ENCODE results near the gene USP20.
A peak's percentile ranks its signal among the peaks of the same experiment; 100 is the strongest.

The USP20 gene

DNA sequence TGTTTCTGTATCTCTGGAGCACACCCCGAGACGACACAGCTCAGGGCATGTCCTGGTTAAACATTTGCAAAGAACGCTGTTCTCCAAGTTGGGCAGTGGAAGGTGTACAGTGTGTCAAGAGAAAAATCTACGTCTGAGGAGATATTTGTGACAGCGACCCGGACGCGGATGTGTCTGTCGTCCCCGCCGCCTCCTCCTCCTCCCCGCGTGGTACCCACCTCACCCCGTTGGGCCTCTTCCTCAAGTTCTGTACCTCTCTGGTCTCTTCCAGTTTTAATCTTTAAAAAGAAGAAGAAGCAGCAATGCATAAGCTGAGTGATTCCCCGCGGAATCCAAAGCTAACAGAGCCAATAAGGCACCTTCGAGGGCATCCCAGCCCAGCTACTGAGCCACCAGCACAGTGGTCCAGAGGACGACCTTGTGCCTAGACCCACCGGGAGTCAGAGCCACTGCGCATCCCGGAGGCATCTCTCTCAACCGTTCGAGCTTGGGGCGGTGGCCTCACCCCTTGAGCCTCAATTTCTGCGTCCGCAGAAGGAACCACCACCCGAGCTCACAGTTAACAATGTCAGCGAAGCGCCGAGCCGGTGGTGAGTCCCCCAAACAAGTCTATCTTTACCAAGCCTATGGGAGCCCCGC, 650 bp upstream of the USP20 start:
- no peak overlapping the region for H2BK15ac ChIP-seq (replicated peaks; ENCODE audit: low read depth)
- no peak for DNase-seq
- H3K4me1 ChIP-seq (ENCODE audit: control insufficient read depth, low read depth, low read length): no peaks in the 10 kb centered on the region
- H4K8ac ChIP-seq (ENCODE audit: low read depth, low read length): no peak overlapping the region
- H3K18ac ChIP-seq (ENCODE audit: low read length): no peak overlapping the region
- peak overlapping the region; percentile 61 for H3K4me3 ChIP-seq (ENCODE audit: low read length)
- H2BK120ac ChIP-seq (ENCODE audit: low read depth, low read length): no peak overlapping the region
- peak overlapping the region; percentile 75 for H3K4me2 ChIP-seq (ENCODE audit: low read length)
- H3K23ac ChIP-seq (ENCODE audit: low read length): no peak overlapping the region
- peak overlapping the region; percentile 79 for H3K56ac ChIP-seq (ENCODE audit: low read length)
- H2BK5ac ChIP-seq (ENCODE audit: low read length): no peak overlapping the region
- H3K4ac ChIP-seq (ENCODE audit: low read depth, low read length): peak overlapping the region; percentile 6
- H3K36me3 ChIP-seq (ENCODE audit: control insufficient read depth, insufficient read depth, low read length): peaks cover 3% of the 10 kb centered on the region
- peak overlapping the region; percentile 74 for H3K9ac ChIP-seq (ENCODE audit: low read length)
- WGBS (ENCODE audit: extremely low coverage, insufficient coverage, low lambda C conversion rate): no CpG with 5 or more reads among the region's 32 CpGs
- no peak overlapping the region for H3K27ac ChIP-seq (ENCODE audit: low read depth, low read length)
- peaks cover 4% of the 10 kb centered on the region for H3K79me2 ChIP-seq (ENCODE audit: control insufficient read depth, insufficient read depth, low read length)
- H3K27me3 ChIP-seq (ENCODE audit: insufficient read depth, low read length, poor library complexity): no peaks in the 10 kb centered on the region
- H4K5ac ChIP-seq (ENCODE audit: low read length): no peak overlapping the region
- H2AK5ac ChIP-seq (ENCODE audit: low read length): no peak overlapping the region
- peaks cover 5% of the 10 kb centered on the region for H3K79me1 ChIP-seq (ENCODE audit: low read length)

DNA sequence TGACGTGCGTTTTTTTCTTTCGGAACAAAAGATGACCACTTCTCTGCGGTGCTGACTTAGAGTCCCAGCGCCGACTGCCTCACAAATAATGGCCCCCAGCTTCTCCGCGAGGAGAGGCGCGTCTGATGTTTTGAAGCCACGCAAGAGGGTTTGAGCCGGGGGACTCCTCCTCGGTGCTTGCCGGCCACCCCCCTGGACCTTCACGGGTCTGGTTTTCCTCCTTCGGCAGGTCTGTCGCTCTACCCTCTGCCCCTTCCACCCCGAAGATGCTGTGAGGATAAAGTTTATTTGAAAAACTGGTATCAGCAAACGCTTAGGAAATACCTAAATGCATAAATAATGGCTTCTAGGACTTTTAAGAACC, 584 bp downstream of the USP20 start:
- Histone ChIP-seq H4K8ac (ENCODE audit: low read depth, low read length) (no peak overlapping the region), H3K4me2 (ENCODE audit: low read length) (peak overlapping the region; percentile 63), H2BK120ac (ENCODE audit: low read depth, low read length) (no peak overlapping the region), H3K56ac (ENCODE audit: low read length) (peak overlapping the region; percentile 84), H3K27ac (ENCODE audit: low read depth, low read length) (peak overlapping the region; percentile 20), H3K23ac (ENCODE audit: low read length) (peak overlapping the region; percentile 80), H3K27me3 (ENCODE audit: insufficient read depth, low read length, poor library complexity) (no peaks in the 10 kb centered on the region), H2AK5ac (ENCODE audit: low read length) (no peak overlapping the region), H3K9ac (ENCODE audit: low read length) (peak overlapping the region; percentile 80), H3K4me1 (ENCODE audit: control insufficient read depth, low read depth, low read length) (no peaks in the 10 kb centered on the region), H3K18ac (ENCODE audit: low read length) (peak overlapping the region; percentile 95), H2BK5ac (ENCODE audit: low read length) (no peak overlapping the region), H3K4ac (ENCODE audit: low read depth, low read length) (peak overlapping the region; percentile 78), H3K4me3 (ENCODE audit: low read length) (peak overlapping the region; percentile 60), H4K5ac (ENCODE audit: low read length) (no peak overlapping the region), H2BK15ac (replicated peaks; ENCODE audit: low read depth) (no peak overlapping the region), H3K79me1 (ENCODE audit: low read length) (peaks cover 5% of the 10 kb centered on the region), H3K36me3 (ENCODE audit: control insufficient read depth, insufficient read depth, low read length) (peaks cover under 1% of the 10 kb centered on the region), H3K79me2 (ENCODE audit: control insufficient read depth, insufficient read depth, low read length) (peaks cover 4% of the 10 kb centered on the region)
- no CpG with 5 or more reads among the region's 19 CpGs for WGBS (ENCODE audit: extremely low coverage, insufficient coverage, low lambda C conversion rate)
- no peak for DNase-seq

DNA sequence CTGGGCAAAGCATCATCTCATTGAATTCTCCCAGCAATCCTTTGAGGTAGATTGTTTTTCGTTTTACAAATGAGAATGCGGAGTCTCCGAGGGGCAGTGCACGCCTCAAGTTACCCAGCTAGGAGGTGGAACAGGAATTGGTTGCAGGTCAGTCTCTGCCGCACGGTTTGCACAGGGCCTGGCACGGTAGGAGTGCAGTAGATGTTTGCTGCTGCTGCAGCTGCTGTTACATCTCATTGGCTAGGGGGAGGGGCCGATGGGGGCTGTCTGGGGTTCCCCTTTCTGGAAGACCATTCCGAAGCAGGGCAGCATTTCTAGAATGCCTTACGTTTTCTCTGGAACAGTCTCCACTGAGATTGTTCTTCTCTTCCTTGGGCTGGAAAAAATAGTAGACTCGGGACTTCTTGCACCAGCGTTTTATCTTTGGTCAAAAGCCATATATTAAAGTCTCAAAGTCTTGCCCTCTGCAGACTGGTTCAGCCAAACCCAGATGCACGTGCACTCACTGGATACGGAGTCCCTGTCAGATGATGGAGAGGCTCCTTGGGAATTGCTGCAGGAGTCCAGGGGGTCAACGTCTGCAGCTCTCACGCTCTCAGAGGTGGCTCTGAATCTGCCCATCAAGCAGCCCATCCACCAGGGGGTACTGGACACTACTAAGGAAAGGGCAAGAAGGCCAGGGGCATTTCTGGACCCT, 1.2 kb downstream of the USP20 start:
- Histone ChIP-seq H3K27ac (ENCODE audit: low read depth, low read length) (no peak overlapping the region), H3K36me3 (ENCODE audit: control insufficient read depth, insufficient read depth, low read length) (no peaks in the 10 kb centered on the region), H4K8ac (ENCODE audit: low read depth, low read length) (no peak overlapping the region), H3K79me1 (ENCODE audit: low read length) (peaks cover 5% of the 10 kb centered on the region), H3K27me3 (ENCODE audit: insufficient read depth, low read length, poor library complexity) (no peaks in the 10 kb centered on the region), H3K9ac (ENCODE audit: low read length) (peak overlapping the region; percentile 80), H3K79me2 (ENCODE audit: control insufficient read depth, insufficient read depth, low read length) (peaks cover 4% of the 10 kb centered on the region), H2BK120ac (ENCODE audit: low read depth, low read length) (no peak overlapping the region), H4K5ac (ENCODE audit: low read length) (no peak overlapping the region), H3K23ac (ENCODE audit: low read length) (no peak overlapping the region), H3K56ac (ENCODE audit: low read length) (peak overlapping the region; percentile 84), H3K18ac (ENCODE audit: low read length) (no peak overlapping the region), H3K4me2 (ENCODE audit: low read length) (peak overlapping the region; percentile 63), H2AK5ac (ENCODE audit: low read length) (no peak overlapping the region), H2BK5ac (ENCODE audit: low read length) (no peak overlapping the region), H2BK15ac (replicated peaks; ENCODE audit: low read depth) (no peak overlapping the region), H3K4me3 (ENCODE audit: low read length) (no peak overlapping the region), H3K4ac (ENCODE audit: low read depth, low read length) (no peak overlapping the region), H3K4me1 (ENCODE audit: control insufficient read depth, low read depth, low read length) (no peaks in the 10 kb centered on the region)
- DNase-seq: no peak
- WGBS (ENCODE audit: extremely low coverage, insufficient coverage, low lambda C conversion rate): no CpG with 5 or more reads among the region's 16 CpGs

DNA sequence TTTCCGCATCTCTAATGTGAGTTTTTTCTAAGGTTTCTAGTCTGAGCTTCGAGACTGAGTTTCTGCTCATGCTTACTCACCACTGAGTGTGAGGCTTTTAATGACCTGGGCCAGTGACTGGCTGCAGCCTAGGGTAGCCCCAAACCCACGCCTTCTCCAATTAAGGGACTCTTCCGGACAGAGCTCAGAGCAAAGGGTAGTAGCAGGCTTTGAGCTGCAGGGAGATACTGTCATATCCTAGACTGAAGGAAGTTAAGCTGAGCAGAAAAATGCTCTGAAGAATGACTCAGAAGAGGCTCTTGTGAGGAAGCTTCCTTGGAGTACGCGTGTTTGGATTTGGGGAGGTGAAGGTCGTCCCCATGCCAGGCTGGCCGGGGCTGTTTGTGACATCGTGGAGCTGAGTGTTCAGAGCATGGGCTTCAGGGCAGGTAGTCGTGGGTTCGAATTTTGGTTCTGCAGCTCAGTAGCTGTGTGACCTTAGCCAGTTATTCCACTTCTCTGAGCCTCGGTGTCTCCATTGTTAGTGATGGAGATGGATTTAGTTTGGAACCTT, 3.5 kb downstream of the USP20 start:
- no CpG with 5 or more reads among the region's 12 CpGs for WGBS (ENCODE audit: extremely low coverage, insufficient coverage, low lambda C conversion rate)
- H2BK120ac ChIP-seq (ENCODE audit: low read depth, low read length): no peak overlapping the region
- H3K23ac ChIP-seq (ENCODE audit: low read length): no peak overlapping the region
- no peak overlapping the region for H3K4me3 ChIP-seq (ENCODE audit: low read length)
- H3K4me2 ChIP-seq (ENCODE audit: low read length): no peak overlapping the region
- H3K4me1 ChIP-seq (ENCODE audit: control insufficient read depth, low read depth, low read length): no peaks in the 10 kb centered on the region
- no peak overlapping the region for H3K4ac ChIP-seq (ENCODE audit: low read depth, low read length)
- peaks cover 4% of the 10 kb centered on the region for H3K79me1 ChIP-seq (ENCODE audit: low read length)
- no peaks in the 10 kb centered on the region for H3K36me3 ChIP-seq (ENCODE audit: control insufficient read depth, insufficient read depth, low read length)
- no peak overlapping the region for H3K56ac ChIP-seq (ENCODE audit: low read length)
- H3K27me3 ChIP-seq (ENCODE audit: insufficient read depth, low read length, poor library complexity): no peaks in the 10 kb centered on the region
- no peak for DNase-seq
- no peak overlapping the region for H4K5ac ChIP-seq (ENCODE audit: low read length)
- H3K9ac ChIP-seq (ENCODE audit: low read length): no peak overlapping the region
- H3K18ac ChIP-seq (ENCODE audit: low read length): no peak overlapping the region
- no peak overlapping the region for H2BK5ac ChIP-seq (ENCODE audit: low read length)
- H3K79me2 ChIP-seq (ENCODE audit: control insufficient read depth, insufficient read depth, low read length): peaks cover 4% of the 10 kb centered on the region
- H3K27ac ChIP-seq (ENCODE audit: low read depth, low read length): no peak overlapping the region
- no peak overlapping the region for H2AK5ac ChIP-seq (ENCODE audit: low read length)
- H4K8ac ChIP-seq (ENCODE audit: low read depth, low read length): no peak overlapping the region
- no peak overlapping the region for H2BK15ac ChIP-seq (replicated peaks; ENCODE audit: low read depth)

DNA sequence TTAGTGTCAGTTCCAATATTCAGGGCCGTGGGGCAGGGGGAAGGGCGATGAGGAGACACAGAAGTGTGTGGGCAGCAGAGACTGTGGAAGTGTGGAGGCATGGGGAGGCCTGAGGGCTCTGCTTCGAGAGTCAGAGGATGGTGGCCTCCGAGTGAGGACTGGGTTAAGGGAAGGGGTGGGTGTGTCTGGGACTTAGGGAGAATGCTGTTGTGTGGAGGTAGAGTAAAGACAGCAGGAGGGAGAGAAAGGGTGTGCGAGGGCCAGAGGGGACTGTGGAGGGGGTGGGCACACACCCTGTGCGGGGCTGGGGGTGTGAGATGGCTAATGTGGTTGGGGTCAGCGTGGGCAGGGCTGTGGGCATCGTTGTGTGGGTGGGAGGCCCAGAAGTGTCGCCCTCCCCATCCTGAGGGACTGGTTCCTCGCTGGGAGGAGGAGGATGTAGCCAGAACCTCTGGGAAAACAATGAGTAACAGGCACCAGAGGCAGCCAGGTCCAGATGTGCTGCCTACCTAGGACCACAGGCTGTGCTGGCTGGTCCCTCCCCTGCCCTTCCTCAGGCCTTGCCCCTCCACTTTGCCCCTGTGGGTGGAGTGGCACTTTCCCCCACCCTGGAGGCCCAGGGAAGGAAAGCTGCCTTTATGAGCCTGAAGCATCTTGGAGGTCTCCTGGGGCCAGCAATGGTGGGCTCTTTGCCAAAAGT, 4.2 kb downstream of the USP20 start:
- Histone ChIP-seq H3K4me1 (ENCODE audit: control insufficient read depth, low read depth, low read length) (no peaks in the 10 kb centered on the region), H3K23ac (ENCODE audit: low read length) (no peak overlapping the region), H4K5ac (ENCODE audit: low read length) (no peak overlapping the region), H4K8ac (ENCODE audit: low read depth, low read length) (no peak overlapping the region), H3K27ac (ENCODE audit: low read depth, low read length) (no peak overlapping the region), H3K4me3 (ENCODE audit: low read length) (no peak overlapping the region), H3K56ac (ENCODE audit: low read length) (no peak overlapping the region), H2BK5ac (ENCODE audit: low read length) (no peak overlapping the region), H2AK5ac (ENCODE audit: low read length) (no peak overlapping the region), H3K79me2 (ENCODE audit: control insufficient read depth, insufficient read depth, low read length) (peaks cover 2% of the 10 kb centered on the region), H3K18ac (ENCODE audit: low read length) (no peak overlapping the region), H3K79me1 (ENCODE audit: low read length) (peaks cover 2% of the 10 kb centered on the region), H2BK120ac (ENCODE audit: low read depth, low read length) (no peak overlapping the region), H3K27me3 (ENCODE audit: insufficient read depth, low read length, poor library complexity) (no peaks in the 10 kb centered on the region), H2BK15ac (replicated peaks; ENCODE audit: low read depth) (no peak overlapping the region), H3K36me3 (ENCODE audit: control insufficient read depth, insufficient read depth, low read length) (no peaks in the 10 kb centered on the region), H3K4me2 (ENCODE audit: low read length) (no peak overlapping the region), H3K9ac (ENCODE audit: low read length) (no peak overlapping the region), H3K4ac (ENCODE audit: low read depth, low read length) (no peak overlapping the region)
- no CpG with 5 or more reads among the region's 10 CpGs for WGBS (ENCODE audit: extremely low coverage, insufficient coverage, low lambda C conversion rate)
- DNase-seq: no peak

All from mesendoderm (in vitro differentiated cells).